ENCODE data around the gene PKP3.

- no peak for TF ChIP-seq CTCF (IDR thresholded peaks at IDR 0.05; ENCODE audit: borderline replicate concordance, extremely low read depth, low read length, poor library complexity, severe bottlenecking)
- TF ChIP-seq EZH2 (IDR thresholded peaks at IDR 0.05; ENCODE audit: borderline replicate concordance, low read depth, low read length, severe bottlenecking) = no peak
These were observed at the start of gene PKP3 for GRCh38 chr11:394034-394857.

Measured in DND-41 (cell line).